Brain microvascular endothelial cell (primary cell): ENCODE results near the gene LCE4A.

Experiments
- DNase-seq: peaks from one replicate; pipeline ENCODE4 v3.0.0-alpha.2; 2020
- H3K27ac ChIP-seq: fragments of 250-450 bp; sonication (Bioruptor Pico); 2 replicates; pipeline ENCODE4 v1.5.1; 2020; ENCODE audit warnings: mild to moderate bottlenecking, moderate library complexity
- H3K27me3 ChIP-seq: fragments of 250-450 bp; sonication (Bioruptor Pico); replicated peaks from 2 replicates; pipeline ENCODE4 v1.5.1; 2020; ENCODE audit warnings: mild to moderate bottlenecking
- H3K36me3 ChIP-seq: fragments of 250-450 bp; sonication (Bioruptor Pico); replicated peaks from 2 replicates; pipeline ENCODE4 v1.5.1; 2020; ENCODE audit warnings: mild to moderate bottlenecking
- H3K4me3 ChIP-seq: 2 replicates; pipeline ENCODE4 v1.5.1; 2011; ENCODE audit warnings: low read depth, mild to moderate bottlenecking, control low read depth, low read length, moderate library complexity
- CTCF ChIP-seq: IDR thresholded peaks from 2 replicates; pipeline ENCODE4 v1.5.1; 2011; ENCODE audit warnings: low read depth, mild to moderate bottlenecking, moderate library complexity, low read length, control low read depth, inconsistent platforms; ENCODE audit errors: missing control alignments
- in situ Hi-C: cut with HindIII; loops from 2 replicates; pipeline ENCODE4 v1.10.0; 2017; ENCODE audit warnings: low sequenced_read_pairs, low pct_ligation_motif_present

The LCE4A gene

DNA sequence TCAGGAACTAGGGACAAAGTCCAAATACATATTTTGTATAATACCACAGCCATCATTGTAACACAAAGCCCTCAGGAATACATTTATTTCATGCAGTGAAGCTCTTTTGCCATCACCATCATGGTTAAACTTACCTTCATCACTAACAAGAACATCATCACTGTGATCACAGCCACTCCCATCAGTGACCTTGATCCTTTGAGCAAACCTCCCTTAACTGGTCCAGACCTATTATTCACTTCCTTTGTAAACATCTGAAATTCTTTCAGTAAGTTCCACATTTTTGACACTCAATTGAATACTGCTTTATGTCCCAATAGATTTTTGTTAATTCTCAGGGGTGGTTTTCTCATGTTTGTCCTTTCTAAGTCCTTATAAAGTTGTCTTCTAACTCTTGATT, 33.7 kb downstream of the LCE4A start:
- Histone ChIP-seq H3K36me3 (no peaks in the 10 kb centered on the region), H3K4me3 (no peak overlapping the region), H3K27ac (no peak overlapping the region), H3K27me3 (no peaks in the 10 kb centered on the region)
- in situ Hi-C loops, result no loop called here
- no peak for DNase-seq
- no peak for TF ChIP-seq CTCF

DNA sequence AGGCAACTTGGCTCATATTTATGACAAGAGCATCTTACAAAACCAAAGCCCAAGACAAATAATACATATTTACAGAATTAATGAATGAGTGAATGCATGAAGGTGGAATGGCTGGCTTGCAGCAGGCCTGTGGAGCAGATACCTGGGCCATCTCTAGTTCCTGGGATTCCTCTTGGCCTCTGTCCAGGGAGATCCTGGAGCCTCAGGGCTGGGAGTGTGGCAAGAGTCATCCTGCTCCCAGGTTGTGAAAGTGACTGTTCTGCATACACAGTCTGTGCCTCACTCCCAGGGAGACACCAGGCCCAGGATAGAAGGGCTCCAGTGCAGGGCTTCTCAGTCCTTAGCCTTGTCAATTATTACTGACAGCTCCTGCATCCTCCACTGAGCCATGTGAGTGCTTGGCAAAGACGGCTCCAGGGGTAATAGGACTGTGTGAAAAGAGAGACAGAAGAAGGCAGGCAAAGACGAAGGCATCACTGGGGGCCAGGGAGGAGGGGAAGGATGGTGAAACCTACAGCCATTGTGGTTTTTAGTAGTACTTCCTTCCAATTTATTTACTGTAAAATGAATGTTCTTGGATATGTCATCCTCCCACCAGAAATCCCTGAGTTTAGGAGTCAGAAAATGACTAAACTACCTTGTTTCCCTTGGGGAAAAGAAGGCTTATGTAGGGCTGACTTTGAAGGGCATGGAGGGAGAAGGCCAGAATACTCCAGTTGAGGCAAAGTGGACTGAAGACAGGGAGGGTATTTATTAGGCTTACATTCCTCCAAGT, 35.6 kb downstream of the LCE4A start:
- DNase-seq, result no peak
- no peak for TF ChIP-seq CTCF
- no peaks in the 10 kb centered on the region for H3K27me3 ChIP-seq
- H3K36me3 ChIP-seq, result no peaks in the 10 kb centered on the region
- H3K4me3 ChIP-seq, result no peak overlapping the region
- H3K27ac ChIP-seq, result no peak overlapping the region
- in situ Hi-C loops, result no loop called here

DNA sequence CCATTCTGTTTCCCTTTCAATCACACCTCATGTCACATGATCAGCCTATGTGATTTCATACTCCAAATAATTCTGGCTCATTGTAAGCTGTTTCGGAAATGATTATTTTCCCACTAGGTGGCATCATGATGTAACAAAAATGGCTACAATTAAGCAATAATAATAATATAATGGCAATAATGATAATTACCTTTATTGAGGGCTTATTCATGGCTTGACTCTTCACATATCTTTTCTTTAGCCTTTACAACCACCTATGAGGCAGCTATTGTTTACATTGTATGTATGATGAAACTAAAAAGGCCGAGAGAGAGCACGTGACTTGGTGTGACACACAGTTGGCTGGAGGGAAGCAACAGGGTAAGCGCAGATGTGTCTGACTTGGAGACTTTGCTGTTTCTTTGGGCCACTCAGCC, 37.3 kb downstream of the LCE4A start:
- in situ Hi-C loops, result no loop called here

GRCh38 chr1:152745765-152746444, 37.9 kb downstream of the LCE4A start:
- TF ChIP-seq CTCF, result no peak
- in situ Hi-C loops, result no loop called here
- H3K4me3 ChIP-seq, result no peak overlapping the region
- H3K36me3 ChIP-seq, result no peaks in the 10 kb centered on the region
- no peak overlapping the region for H3K27ac ChIP-seq
- no peak for DNase-seq
- no peaks in the 10 kb centered on the region for H3K27me3 ChIP-seq

More for the DNA sequence above, 37.3 kb downstream of the LCE4A start:
- no peak for DNase-seq
- Histone ChIP-seq H3K27ac (no peak overlapping the region), H3K4me3 (no peak overlapping the region), H3K27me3 (no peaks in the 10 kb centered on the region), H3K36me3 (no peaks in the 10 kb centered on the region)
- TF ChIP-seq CTCF, result no peak

DNA sequence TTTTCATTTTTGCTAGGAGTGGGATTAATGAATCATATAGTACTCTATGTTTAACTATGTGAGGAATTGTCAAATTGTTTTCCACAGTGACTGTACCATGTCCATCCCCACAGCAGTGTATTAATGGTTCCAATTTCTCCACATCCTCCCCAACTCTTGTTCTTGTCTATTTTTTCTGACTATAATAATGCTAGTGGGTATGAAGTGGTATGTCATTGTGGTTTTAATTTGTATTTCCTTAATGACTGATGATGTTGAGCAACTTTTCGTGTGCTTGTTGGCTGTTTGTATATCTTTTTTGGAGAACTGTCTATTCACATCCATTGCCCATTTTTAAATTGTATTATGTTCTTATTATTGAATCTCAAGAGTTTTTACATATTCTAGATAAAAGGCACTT, 39.9 kb downstream of the LCE4A start:
- DNase-seq, result no peak
- Histone ChIP-seq H3K36me3 (no peaks in the 10 kb centered on the region), H3K27ac (no peak overlapping the region), H3K4me3 (no peak overlapping the region), H3K27me3 (no peaks in the 10 kb centered on the region)
- TF ChIP-seq CTCF, result no peak
- in situ Hi-C loops, result no loop called here

- TF ChIP-seq CTCF, result no peak
- no peaks in the 10 kb centered on the region for H3K27me3 ChIP-seq
- peak; percentile 14 for DNase-seq
- no peaks in the 10 kb centered on the region for H3K36me3 ChIP-seq
- H3K27ac ChIP-seq, result no peak overlapping the region
- in situ Hi-C loops, result no loop called here
- H3K4me3 ChIP-seq, result no peak overlapping the region
Observed at GRCh38 chr1:152752225-152752624, 44.3 kb downstream of the LCE4A start.
